Measurements from ENCODE around the gene NTM.

GRCh38 chr11:132211479-132211878 lies 841.1 kb downstream of the NTM start:
- no peak for TF ChIP-seq POLR2A (IDR thresholded peaks at IDR 0.05)
- TF ChIP-seq POLR2AphosphoS5 (IDR thresholded peaks at IDR 0.05), result no peak
